IPS-NIHi11 (cell line): ENCODE results near the gene P2RY10.
"Not testable (repeated sequence)": the region's sequence is repeated elsewhere in the genome, so short reads cannot be mapped to it uniquely, and the experiment has no call there.

Source experiments
- DNase-seq: peaks from one replicate; pipeline ENCODE4 v3.0.0; 2012; ENCODE audit warnings: mixed read lengths, low spot score

The P2RY10 gene

GRCh38 chrX:78945186-78945912, at the start of gene P2RY10:
Gene P2RY10, plus strand, starts transcription at chrX:78945391. Its CDS starts 15,130 bp downstream, at chrX:78960521.
- DNase-seq, result no peak

- no peak for DNase-seq
Measured at GRCh38 chrX:78922754-78923153, 22.4 kb upstream of the P2RY10 start.

- DNase-seq, result no peak
Measured at GRCh38 chrX:78923198-78924015, 21.8 kb upstream of the P2RY10 start.

GRCh38 chrX:78931814-78932213, 13.4 kb upstream of the P2RY10 start:
- no peak for DNase-seq

- DNase-seq, result no peak
Measured at GRCh38 chrX:78934866-78935265, 10.3 kb upstream of the P2RY10 start.

- no peak for DNase-seq
Measured at GRCh38 chrX:78944351-78944750, 840 bp upstream of the P2RY10 start.

GRCh38 chrX:78946178-78946931, 1.2 kb downstream of the P2RY10 start:
- DNase-seq, result no peak

- no peak for DNase-seq
Measured at GRCh38 chrX:78950009-78950835, 5.0 kb downstream of the P2RY10 start.

GRCh38 chrX:78957049-78957767, 12.0 kb downstream of the P2RY10 start:
- DNase-seq, result no peak

- DNase-seq, result no peak
Measured at GRCh38 chrX:78957768-78958130, 12.6 kb downstream of the P2RY10 start.

GRCh38 chrX:78958419-78959116, 13.4 kb downstream of the P2RY10 start:
- DNase-seq, result no peak

GRCh38 chrX:78960888-78961287, 15.7 kb downstream of the P2RY10 start:
- no peak for DNase-seq

GRCh38 chrX:78964598-78964997, 19.4 kb downstream of the P2RY10 start:
- no peak for DNase-seq

GRCh38 chrX:78979789-78980464, 34.7 kb downstream of the P2RY10 start:
- DNase-seq, result no peak

- no peak for DNase-seq
Measured at GRCh38 chrX:78989349-78989748, 44.2 kb downstream of the P2RY10 start.

- DNase-seq, result no peak
Measured at GRCh38 chrX:78997870-78998558, 52.8 kb downstream of the P2RY10 start.

GRCh38 chrX:79007540-79007939, 62.3 kb downstream of the P2RY10 start:
- not testable (repeated sequence) for DNase-seq
